Small intestine (tissue), 7 donors: ENCODE measurements around the gene TMEM117. TPM values are rescaled to one million over a fixed set of nuclear protein-coding genes. Genes with fewer than 3 reads are reported as not detected.
A peak's percentile ranks its signal among the peaks of the same experiment; 100 is the strongest.

ENCODE experiments used
- DNase-seq, 2 donors: peaks; one replicate each; pipeline versions ENCODE4 v3.0.0 to v3.0.0-alpha.2; 2013
- FAIRE-seq: peaks from 2 replicates; lab custom pipeline; 2012; peaks lifted over from hg19 to GRCh38; lab: Jason Lieb, UNC
- H3K27ac ChIP-seq, 3 donors: one replicate each; pipeline ENCODE4 v1.5.1; 2013; ENCODE audit warnings: low read length in 2 of 3, mild to moderate bottlenecking in 2 of 3, control low read depth in 1 of 3, inconsistent platforms in 1 of 3, low read depth in 1 of 3, moderate library complexity in 1 of 3
- H3K27me3 ChIP-seq, 3 donors: one replicate each; pipeline ENCODE4 v1.6.1; 2013; ENCODE audit warnings: low read length in 3 of 3, inconsistent platforms in 1 of 3; ENCODE audit not compliant: control insufficient read depth in 3 of 3, insufficient read depth in 3 of 3
- H3K36me3 ChIP-seq, 3 donors: one replicate each; pipeline ENCODE4 v1.6.1; 2013; ENCODE audit warnings: low read length in 3 of 3, inconsistent platforms in 1 of 3, low read depth in 1 of 3, mild to moderate bottlenecking in 1 of 3, moderate library complexity in 1 of 3; ENCODE audit not compliant: control insufficient read depth in 3 of 3, insufficient read depth in 2 of 3
- H3K4me1 ChIP-seq, 3 donors: one replicate each; pipeline ENCODE4 v1.6.1; 2013; ENCODE audit warnings: low read length in 2 of 3, inconsistent platforms in 1 of 3, low read depth in 1 of 3, mild to moderate bottlenecking in 1 of 3, moderate library complexity in 1 of 3; ENCODE audit not compliant: control insufficient read depth in 3 of 3, insufficient read depth in 2 of 3
- H3K4me3 ChIP-seq, 3 donors: one replicate each; pipeline ENCODE4 v1.5.1; 2013; ENCODE audit warnings: low read length in 3 of 3, control low read depth in 1 of 3, inconsistent platforms in 1 of 3, low read depth in 1 of 3, mild to moderate bottlenecking in 1 of 3, moderate library complexity in 1 of 3
- H3K9me3 ChIP-seq, 2 donors: one replicate each; pipeline ENCODE4 v1.6.1; 2013; ENCODE audit warnings: low read depth in 1 of 2, low read length in 1 of 2; ENCODE audit not compliant: control insufficient read depth in 2 of 2, insufficient read depth in 1 of 2
- WGBS, 3 donors: extraction: QIAGEN DNeasy Blood & Tissue Kit; methylation state at CpG; one replicate each; pipeline ENCODE4 v1.1.7; 2013; 5-methylcytosine and 5-hydroxymethylcytosine counted together
- polyA plus RNA-seq, 4 donors: library from polyadenylated mRNA; stranded (reverse) in 3 of 4; unstranded in 1 of 4; fragments of 200-250 nt in 3 of 4; fragments of 120-200 nt in 1 of 4; gene quantifications; one replicate each; pipeline versions ENCODE4 v1.2.1 to v1.2.3, GENCODE V29; 2013
- donor health status: healthy with polysubstance abuse.
- donor health status: control.
- donor health status: control.
- donor health status: Bipolar disorder and iron deficiency.
- donor health status: healthy.

Gene TMEM117
- polyA plus RNA-seq, 4 donors: 6.3 to 14.3 (median 13.8) TPM

GRCh38 chr12:43930032-43930431 lies 94.2 kb downstream of the TMEM117 start:
- Histone ChIP-seq H3K27ac (no peak overlapping the region), H3K27me3 (no peaks in the 10 kb centered on the region), H3K4me3 (no peak overlapping the region), H3K4me1 (no peaks in the 10 kb centered on the region), H3K9me3 (peaks cover 0 to 9% of the 10 kb centered on the region in 2 donors), H3K36me3 (peaks cover 0 to 2% (median 0%) of the 10 kb centered on the region in 3 donors)
- 52 to 86% (median 75%) methylated on average over 1 of the region's 1 CpG for WGBS, 3 donors
- no peak for FAIRE-seq
- no peak for DNase-seq

DNA sequence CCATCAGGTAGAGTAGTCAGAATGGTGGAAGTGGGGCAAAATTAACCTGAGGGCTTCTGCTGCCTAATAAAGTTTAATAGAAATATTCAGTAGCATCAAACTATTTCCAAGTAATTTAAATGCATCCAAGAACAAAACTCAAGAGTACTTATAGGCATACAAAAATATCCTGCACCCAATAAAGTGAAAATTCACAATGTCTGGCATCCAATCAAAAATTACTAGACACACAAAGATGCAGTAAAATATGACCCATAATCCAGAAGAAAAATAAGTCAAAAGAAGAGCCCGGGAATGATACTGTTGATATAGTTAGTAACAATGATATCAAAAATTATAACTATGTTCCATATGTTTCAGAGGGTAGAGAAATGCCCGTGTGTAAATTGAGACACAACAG lies 95.3 kb downstream of the TMEM117 start:
- Histone ChIP-seq H3K4me3 (no peak overlapping the region), H3K9me3 (peaks cover 0 to 9% of the 10 kb centered on the region in 2 donors), H3K27me3 (no peaks in the 10 kb centered on the region), H3K4me1 (no peaks in the 10 kb centered on the region), H3K27ac (no peak overlapping the region), H3K36me3 (peaks cover 0 to 2% (median 0%) of the 10 kb centered on the region in 3 donors)
- FAIRE-seq (no peak), DNase-seq (no peak)
- 92 to 97% (median 96%) methylated on average over 2 of the region's 2 CpGs for WGBS, 3 donors

DNA sequence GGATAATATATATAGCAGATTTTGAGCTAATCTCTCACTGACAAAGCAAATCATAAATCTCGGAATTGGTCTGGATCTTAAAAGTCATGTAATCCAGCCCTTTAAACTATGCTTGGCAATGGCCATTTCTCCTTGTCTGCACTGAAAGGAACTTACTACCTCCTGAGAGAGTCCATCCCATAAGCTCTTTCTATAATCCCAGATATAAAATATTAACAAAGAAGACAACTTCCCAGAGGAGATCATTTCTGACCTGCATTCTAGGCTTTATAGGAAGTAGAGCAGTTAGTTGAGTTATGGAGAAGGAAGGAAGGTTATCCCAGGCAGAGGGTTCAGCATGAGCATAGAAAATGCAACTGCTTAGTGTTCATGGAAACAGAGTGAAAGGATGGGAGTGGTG lies 99.7 kb downstream of the TMEM117 start:
- no peaks in the 10 kb centered on the region for H3K4me1 ChIP-seq
- no peaks in the 10 kb centered on the region for H3K27me3 ChIP-seq
- WGBS, 3 donors: 90 to 96% (median 95%) methylated on average over 1 of the region's 1 CpG
- H3K36me3 ChIP-seq: peaks cover 0 to 2% (median 0%) of the 10 kb centered on the region in 3 donors
- FAIRE-seq (no peak), DNase-seq (no peak)
- H3K4me3 ChIP-seq: no peak overlapping the region
- H3K9me3 ChIP-seq: peaks cover 0 to 5% of the 10 kb centered on the region in 2 donors
- no peak overlapping the region for H3K27ac ChIP-seq

DNA sequence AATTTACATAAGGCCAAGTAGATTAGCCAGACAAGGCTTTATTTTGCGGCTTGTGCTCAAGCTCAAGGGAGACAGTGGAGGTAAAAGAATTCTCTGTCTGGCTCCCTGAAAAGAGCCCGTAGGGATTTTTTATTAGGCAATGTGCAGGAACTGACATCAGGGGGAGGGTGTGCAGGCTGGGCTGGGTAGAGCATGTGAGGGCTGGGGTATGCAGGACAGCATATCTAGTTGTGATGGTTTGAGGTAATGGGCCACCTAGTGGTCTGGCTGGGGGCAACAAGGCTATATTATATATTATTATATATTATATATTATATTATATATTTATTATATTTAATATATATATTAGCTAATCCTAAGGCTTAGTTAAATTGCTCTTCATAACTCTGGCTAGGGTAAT lies 102.1 kb downstream of the TMEM117 start:
- WGBS, 3 donors: 81 to 88% (median 86%) methylated on average over 2 of the region's 2 CpGs
- Histone ChIP-seq H3K27me3 (no peaks in the 10 kb centered on the region), H3K9me3 (no peaks in the 10 kb centered on the region), H3K4me3 (no peak overlapping the region), H3K36me3 (no peaks in the 10 kb centered on the region), H3K4me1 (no peaks in the 10 kb centered on the region), H3K27ac (no peak overlapping the region)
- DNase-seq: no peak
- FAIRE-seq: no peak

GRCh38 chr12:43942379-43942778 lies 106.5 kb downstream of the TMEM117 start:
- no peaks in the 10 kb centered on the region for H3K9me3 ChIP-seq
- H3K36me3 ChIP-seq: no peaks in the 10 kb centered on the region
- H3K27me3 ChIP-seq: no peaks in the 10 kb centered on the region
- H3K4me1 ChIP-seq: no peaks in the 10 kb centered on the region
- H3K27ac ChIP-seq: no peak overlapping the region
- DNase-seq (no peak), FAIRE-seq (no peak)
- WGBS, 3 donors: 74 to 85% (median 75%) methylated on average over 2 of the region's 2 CpGs
- no peak overlapping the region for H3K4me3 ChIP-seq

DNA sequence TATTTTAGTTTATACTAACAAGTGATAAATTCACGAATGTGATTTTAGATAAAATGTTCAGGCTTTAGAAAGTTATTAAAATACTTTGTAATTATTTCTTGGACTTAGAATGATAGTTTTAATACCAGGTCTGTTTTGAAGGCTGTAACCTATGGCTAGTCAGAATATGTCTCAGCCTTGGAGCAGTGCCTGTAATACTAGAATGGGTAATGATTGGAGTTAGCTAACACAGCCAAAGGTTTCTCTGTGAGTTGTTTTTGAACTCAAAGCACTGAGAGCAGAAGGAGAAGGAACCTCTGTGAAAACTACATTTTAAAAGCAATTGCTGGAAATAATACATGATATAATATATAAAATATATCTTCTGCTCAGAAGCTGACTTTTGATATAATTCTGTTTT lies 110.1 kb downstream of the TMEM117 start:
- peaks cover 0 to 9% (median 6%) of the 10 kb centered on the region in 3 donors for H3K36me3 ChIP-seq
- DNase-seq (no peak), FAIRE-seq (no peak)
- no peaks in the 10 kb centered on the region for H3K27me3 ChIP-seq
- H3K4me1 ChIP-seq: no peaks in the 10 kb centered on the region
- H3K9me3 ChIP-seq: peaks cover 0 to 4% of the 10 kb centered on the region in 2 donors
- no peak overlapping the region for H3K4me3 ChIP-seq
- WGBS, 3 donors: 84 to 94% (median 91%) methylated on average over 1 of the region's 1 CpG
- H3K27ac ChIP-seq: no peak overlapping the region

GRCh38 chr12:43951286-43951685 lies 115.4 kb downstream of the TMEM117 start:
- no peak overlapping the region for H3K27ac ChIP-seq
- WGBS, 3 donors: 92 to 98% (median 95%) methylated on average over 6 of the region's 6 CpGs
- no peak overlapping the region for H3K4me3 ChIP-seq
- H3K9me3 ChIP-seq: peaks cover 0 to 17% of the 10 kb centered on the region in 2 donors
- FAIRE-seq (no peak), DNase-seq (no peak)
- no peaks in the 10 kb centered on the region for H3K27me3 ChIP-seq
- peaks cover 0 to 17% (median 6%) of the 10 kb centered on the region in 3 donors for H3K36me3 ChIP-seq
- no peaks in the 10 kb centered on the region for H3K4me1 ChIP-seq

DNA sequence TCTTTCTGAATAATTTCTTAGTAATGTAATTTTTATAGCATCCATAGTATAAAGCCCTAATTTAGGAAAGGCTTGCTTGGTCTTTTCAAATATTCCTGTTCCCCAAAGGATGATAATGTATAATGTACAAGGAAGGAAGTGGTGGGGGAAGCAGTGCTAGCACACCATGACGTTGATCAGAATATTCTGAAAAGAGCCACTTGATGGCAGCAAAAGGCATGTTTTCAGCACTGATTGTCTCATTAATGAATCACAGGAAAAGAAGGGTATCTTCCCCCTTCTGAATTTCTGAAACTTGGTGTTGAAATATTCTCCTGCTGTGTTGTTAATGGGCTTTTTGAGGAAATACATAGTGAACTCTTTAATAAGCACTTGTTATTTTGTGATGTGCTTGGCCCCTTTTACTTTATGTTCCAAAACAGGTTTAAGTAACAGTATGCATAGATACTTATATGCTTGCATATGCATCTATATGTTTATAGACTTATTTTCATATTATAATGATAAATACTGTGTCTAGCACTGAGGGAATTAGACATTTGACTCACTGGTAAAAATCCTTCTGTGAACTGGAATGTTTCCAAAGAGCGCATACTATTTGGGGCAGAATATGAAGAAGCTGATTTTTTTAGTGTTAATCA lies 122.0 kb downstream of the TMEM117 start:
- no peaks in the 10 kb centered on the region for H3K27me3 ChIP-seq
- whole genome bisulfite sequencing, 3 donors: 46 to 54% (median 53%) methylated on average over 2 of the region's 2 CpGs
- peaks cover 0 to 3% of the 10 kb centered on the region in 2 donors for H3K9me3 ChIP-seq
- no peak for FAIRE-seq
- H3K4me1 ChIP-seq: no peaks in the 10 kb centered on the region
- DNase-seq: peak; percentile 43 to 53
- H3K4me3 ChIP-seq: no peak overlapping the region
- no peak overlapping the region for H3K27ac ChIP-seq
- no peaks in the 10 kb centered on the region for H3K36me3 ChIP-seq

DNA sequence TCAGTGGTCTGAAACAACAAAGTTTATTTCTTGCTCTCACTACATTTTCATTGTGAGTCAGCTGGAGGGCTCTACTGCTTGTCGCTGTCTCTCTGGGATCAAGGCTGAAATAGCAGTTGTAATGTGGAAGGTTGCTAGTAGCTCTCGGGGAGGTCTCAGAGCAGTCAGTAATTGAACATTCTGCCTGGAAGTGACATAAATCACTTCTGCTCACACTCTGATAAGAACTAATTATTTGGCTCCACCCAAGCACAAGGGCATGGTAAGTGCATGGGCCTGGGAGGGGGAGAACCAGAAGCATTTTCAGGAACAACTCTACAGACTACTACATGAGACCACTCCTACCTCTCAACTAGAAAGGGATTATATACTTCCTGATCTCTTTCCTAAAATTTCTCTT lies 128.2 kb downstream of the TMEM117 start:
- 87 to 96% (median 88%) methylated on average over 2 of the region's 2 CpGs for WGBS, 3 donors

More for the DNA sequence above, 128.2 kb downstream of the TMEM117 start:
- no peaks in the 10 kb centered on the region for H3K27me3 ChIP-seq
- H3K27ac ChIP-seq: no peak overlapping the region
- peaks cover 0 to 5% (median 0%) of the 10 kb centered on the region in 3 donors for H3K36me3 ChIP-seq
- DNase-seq (no peak), FAIRE-seq (no peak)
- peaks cover 0 to 4% of the 10 kb centered on the region in 2 donors for H3K9me3 ChIP-seq
- H3K4me1 ChIP-seq: no peaks in the 10 kb centered on the region
- H3K4me3 ChIP-seq: no peak overlapping the region
